ENCODE measurements around the gene RENBP.

Gene RENBP

DNA sequence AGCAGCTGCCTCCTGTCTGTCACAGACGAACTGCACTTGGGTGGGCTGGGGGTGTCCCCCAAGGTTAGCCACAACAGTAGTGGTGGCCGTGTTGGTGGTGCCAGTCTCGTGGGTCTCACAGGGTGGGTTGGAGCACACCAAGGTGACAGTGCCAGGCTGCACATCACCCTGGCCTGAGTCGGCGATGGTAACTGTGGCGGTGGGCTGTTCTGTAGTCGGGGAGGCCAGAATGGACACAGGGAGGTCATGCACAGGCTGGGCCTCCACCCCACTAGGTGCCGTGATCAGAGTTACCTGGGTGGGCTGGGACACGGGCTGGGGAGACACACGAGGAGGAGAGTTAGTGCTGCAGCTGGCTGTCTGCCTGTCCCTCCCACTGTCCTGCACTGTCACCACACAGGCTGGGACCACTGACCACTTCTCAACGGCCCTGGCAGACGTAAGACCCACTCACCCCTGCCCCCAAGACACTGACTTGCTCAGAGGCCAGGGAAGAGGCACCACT is 10.8 kb upstream of the RENBP start:
- H3K9ac ChIP-seq (ENCODE audit: insufficient read length), result no peak overlapping the region
- H3K4me3 ChIP-seq, result no peak overlapping the region
- no peak for DNase-seq (ENCODE audit: low read depth, low spot score)
- no peaks in the 10 kb centered on the region for H3K9me3 ChIP-seq (ENCODE audit: low read depth, low read length)
- TF ChIP-seq POLR2AphosphoS5 (IDR thresholded peaks at IDR 0.05; ENCODE audit: borderline replicate concordance, low read depth, low read length) (no peak), FOXP2 (optimal IDR thresholded peaks at IDR 0.05; ENCODE audit: control extremely low read depth, extremely low read length, insufficient read depth) (no peak), EZH2 (IDR thresholded peaks at IDR 0.05) (no peak)
- peaks cover 84% of the 10 kb centered on the region for H3K36me3 ChIP-seq (ENCODE audit: insufficient read depth, low read length)
- H3K27ac ChIP-seq, result no peak overlapping the region

DNA sequence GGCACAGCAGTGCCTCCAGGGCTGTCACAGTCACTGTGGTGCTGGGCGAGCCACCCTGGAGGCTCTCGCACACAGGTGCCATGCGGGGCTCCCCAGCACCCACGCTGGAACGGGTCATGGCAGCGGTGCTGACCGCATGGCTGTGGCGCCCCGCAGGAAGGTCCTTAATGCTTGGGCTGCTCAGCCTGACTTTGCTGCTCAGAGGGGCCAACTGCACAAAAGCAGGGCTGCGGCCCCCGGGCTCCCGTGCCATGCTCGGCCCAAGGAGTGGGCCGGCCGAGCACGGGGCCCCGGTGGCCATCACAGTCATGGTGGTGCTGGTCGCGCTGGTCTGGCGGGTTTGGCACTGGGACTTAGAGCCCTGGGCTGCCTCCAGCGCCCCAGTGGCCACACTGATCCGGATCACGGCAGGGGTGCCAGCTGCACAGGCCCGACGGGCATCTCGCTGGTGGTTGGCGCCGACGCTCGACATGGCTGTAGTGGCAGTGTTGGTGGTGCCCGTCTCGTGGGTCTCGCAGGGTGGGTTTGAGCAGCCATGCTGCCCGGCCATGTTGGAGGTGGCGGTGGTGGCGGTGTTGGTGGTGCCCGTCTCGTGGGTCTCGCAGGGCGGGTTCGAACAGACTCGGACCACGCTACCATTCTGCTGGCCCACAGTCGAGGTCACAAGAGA is 10.2 kb upstream of the RENBP start:
- Histone ChIP-seq H3K27ac (no peak overlapping the region), H3K36me3 (ENCODE audit: insufficient read depth, low read length) (peaks cover 85% of the 10 kb centered on the region), H3K9ac (ENCODE audit: insufficient read length) (no peak overlapping the region), H3K4me3 (no peak overlapping the region), H3K9me3 (ENCODE audit: low read depth, low read length) (no peaks in the 10 kb centered on the region)
- DNase-seq (ENCODE audit: low read depth, low spot score), result no peak
- no peak for TF ChIP-seq EZH2 (IDR thresholded peaks at IDR 0.05)
- no peak for TF ChIP-seq FOXP2 (optimal IDR thresholded peaks at IDR 0.05; ENCODE audit: control extremely low read depth, extremely low read length, insufficient read depth)
- no peak for TF ChIP-seq POLR2AphosphoS5 (IDR thresholded peaks at IDR 0.05; ENCODE audit: borderline replicate concordance, low read depth, low read length)

DNA sequence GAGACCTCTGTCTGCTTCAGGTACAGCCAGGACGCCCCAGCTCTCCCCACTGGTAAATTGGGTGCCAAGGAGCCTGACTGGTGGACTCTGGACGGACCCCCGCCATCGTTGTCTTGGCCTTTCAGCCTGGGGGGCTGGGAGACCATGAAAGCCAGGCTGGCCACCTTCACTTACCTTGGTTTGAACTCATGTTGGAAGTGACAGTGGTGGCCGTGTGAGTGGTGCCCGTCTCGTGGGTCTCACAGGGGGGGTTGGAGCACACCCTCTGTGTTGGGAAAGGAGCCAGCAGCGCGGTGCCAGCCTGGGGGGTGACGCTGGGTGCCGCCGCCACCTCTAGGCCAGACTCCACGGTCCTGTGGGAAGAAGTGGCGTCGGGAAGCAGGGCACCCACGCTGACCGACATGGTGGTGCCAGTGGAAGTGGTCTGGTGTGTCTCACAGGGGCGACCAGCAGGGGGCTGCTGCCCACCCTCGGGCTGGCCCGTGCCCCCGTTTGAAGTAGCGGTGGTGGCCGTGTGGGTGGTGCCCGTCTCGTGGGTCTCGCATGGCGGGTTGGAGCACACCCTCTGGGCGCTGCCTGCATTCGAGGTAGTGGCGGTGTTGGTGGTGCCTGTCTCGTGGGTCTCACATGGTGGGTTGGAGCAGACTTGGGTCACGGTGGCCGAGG is 9.6 kb upstream of the RENBP start:
- peaks cover 83% of the 10 kb centered on the region for H3K36me3 ChIP-seq (ENCODE audit: insufficient read depth, low read length)
- TF ChIP-seq FOXP2 (optimal IDR thresholded peaks at IDR 0.05; ENCODE audit: control extremely low read depth, extremely low read length, insufficient read depth), result no peak
- no peak for TF ChIP-seq EZH2 (IDR thresholded peaks at IDR 0.05)
- TF ChIP-seq POLR2AphosphoS5 (IDR thresholded peaks at IDR 0.05; ENCODE audit: borderline replicate concordance, low read depth, low read length), result no peak
- DNase-seq (ENCODE audit: low read depth, low spot score), result no peak

GRCh38 chrX:153953342-153953830 is 8.9 kb upstream of the RENBP start:
- no peak for TF ChIP-seq FOXP2 (optimal IDR thresholded peaks at IDR 0.05; ENCODE audit: control extremely low read depth, extremely low read length, insufficient read depth)
- no peak for TF ChIP-seq EZH2 (IDR thresholded peaks at IDR 0.05)
- no peak; the same call in 1 of the 2 replicates for TF ChIP-seq POLR2AphosphoS5 (IDR thresholded peaks at IDR 0.05; ENCODE audit: borderline replicate concordance, low read depth, low read length)
- no peak overlapping the region for H3K9ac ChIP-seq (ENCODE audit: insufficient read length)
- no peak overlapping the region for H3K27ac ChIP-seq
- no peaks in the 10 kb centered on the region for H3K9me3 ChIP-seq (ENCODE audit: low read depth, low read length)
- no peak for DNase-seq (ENCODE audit: low read depth, low spot score)
- H3K36me3 ChIP-seq (ENCODE audit: insufficient read depth, low read length), result peaks cover 78% of the 10 kb centered on the region
- H3K4me3 ChIP-seq, result no peak overlapping the region

More for the DNA sequence above, 9.6 kb upstream of the RENBP start:
- Histone ChIP-seq H3K4me3 (no peak overlapping the region), H3K9me3 (ENCODE audit: low read depth, low read length) (no peaks in the 10 kb centered on the region), H3K27ac (no peak overlapping the region), H3K9ac (ENCODE audit: insufficient read length) (no peak overlapping the region)

- no peak for DNase-seq (ENCODE audit: low read depth, low spot score)
- Histone ChIP-seq H3K4me3 (no peak overlapping the region), H3K36me3 (ENCODE audit: insufficient read depth, low read length) (peaks cover 69% of the 10 kb centered on the region), H3K9ac (ENCODE audit: insufficient read length) (no peak overlapping the region), H3K9me3 (ENCODE audit: low read depth, low read length) (no peaks in the 10 kb centered on the region), H3K27ac (no peak overlapping the region)
- TF ChIP-seq FOXP2 (optimal IDR thresholded peaks at IDR 0.05; ENCODE audit: control extremely low read depth, extremely low read length, insufficient read depth) (no peak), POLR2AphosphoS5 (IDR thresholded peaks at IDR 0.05; ENCODE audit: borderline replicate concordance, low read depth, low read length) (no peak), EZH2 (IDR thresholded peaks at IDR 0.05) (no peak)
Observed at GRCh38 chrX:153952373-153953026, 8.1 kb upstream of the RENBP start.

GRCh38 chrX:153951683-153952372 is 7.4 kb upstream of the RENBP start:
- no peak overlapping the region for H3K9ac ChIP-seq (ENCODE audit: insufficient read length)
- no peak for DNase-seq (ENCODE audit: low read depth, low spot score)
- TF ChIP-seq POLR2AphosphoS5 (IDR thresholded peaks at IDR 0.05; ENCODE audit: borderline replicate concordance, low read depth, low read length) (no peak), FOXP2 (optimal IDR thresholded peaks at IDR 0.05; ENCODE audit: control extremely low read depth, extremely low read length, insufficient read depth) (no peak), EZH2 (IDR thresholded peaks at IDR 0.05) (no peak)

GRCh38 chrX:153950127-153950526 is 5.7 kb upstream of the RENBP start:
- no peak overlapping the region for H3K27ac ChIP-seq
- H3K9ac ChIP-seq (ENCODE audit: insufficient read length), result no peak overlapping the region
- peaks cover 47% of the 10 kb centered on the region for H3K36me3 ChIP-seq (ENCODE audit: insufficient read depth, low read length)
- TF ChIP-seq FOXP2 (optimal IDR thresholded peaks at IDR 0.05; ENCODE audit: control extremely low read depth, extremely low read length, insufficient read depth) (no peak), EZH2 (IDR thresholded peaks at IDR 0.05) (no peak), POLR2AphosphoS5 (IDR thresholded peaks at IDR 0.05; ENCODE audit: borderline replicate concordance, low read depth, low read length) (no peak)
- no peak overlapping the region for H3K4me3 ChIP-seq
- H3K9me3 ChIP-seq (ENCODE audit: low read depth, low read length), result no peaks in the 10 kb centered on the region
- DNase-seq (ENCODE audit: low read depth, low spot score), result no peak

More at GRCh38 chrX:153951683-153952372, 7.4 kb upstream of the RENBP start:
- Histone ChIP-seq H3K9me3 (ENCODE audit: low read depth, low read length) (no peaks in the 10 kb centered on the region), H3K27ac (no peak overlapping the region), H3K4me3 (no peak overlapping the region), H3K36me3 (ENCODE audit: insufficient read depth, low read length) (peaks cover 63% of the 10 kb centered on the region)
